IMR-90 (cell line): ENCODE results near the gene TMEM256. TPM values are rescaled to one million over a fixed set of nuclear protein-coding genes. Genes with fewer than 3 reads are reported as not detected.

Experiments
- ATAC-seq: fragments of 200-7000 bp; cut with Tn5 transposase; 2 replicates; pipeline ENCODE4 v1.9.1; 2020; ENCODE audit warnings: low read depth, mild to moderate bottlenecking, moderate library complexity
- BruUV-seq: library from RNA; stranded (reverse); fragments of 400-500 nt; replicated peaks from 2 replicates; lab custom pipeline; 2021; lab: Mats Ljungman, UMichigan
- CTCF ChIA-PET: fragments of 300-600 bp; formaldehyde crosslinking; extraction: SDS; loops from one replicate; lab custom pipeline; 2021; ENCODE audit warnings: antibody characterized with exemption; lab: Yijun Ruan, JAX
- POLR2A ChIA-PET: fragments of 300-600 bp; sonication (Branson Sonifier 250); formaldehyde crosslinking; loops from one replicate; lab custom pipeline; 2022; ENCODE audit warnings: antibody characterized with exemption; ENCODE audit not compliant: unreplicated experiment; lab: Charles Lee
- DNase-seq: peaks from one replicate; pipeline ENCODE4 v3.0.0; 2013
- H2AFZ ChIP-seq: replicated peaks from 2 replicates; pipeline ENCODE3; 2013; ENCODE audit warnings: low read length, mild to moderate bottlenecking; ENCODE audit not compliant: poor library complexity
- H2AK5ac ChIP-seq: 2 replicates; pipeline ENCODE4 v1.6.1; 2013; ENCODE audit warnings: low read depth, low read length, inconsistent platforms
- H2AK9ac ChIP-seq: replicated peaks from 2 replicates; pipeline ENCODE3; 2013; ENCODE audit warnings: mild to moderate bottlenecking, low read depth, low read length, moderate library complexity; ENCODE audit not compliant: poor library complexity
- H2BK120ac ChIP-seq: 2 replicates; pipeline ENCODE4 v1.6.1; 2013; ENCODE audit warnings: low read depth, low read length, inconsistent platforms
- H2BK15ac ChIP-seq: 3 replicates; pipeline ENCODE4 v1.6.1; 2013; ENCODE audit warnings: low read depth, low read length, inconsistent platforms
- H2BK20ac ChIP-seq: 2 replicates; pipeline ENCODE4 v1.6.1; 2013; ENCODE audit warnings: low read depth, mild to moderate bottlenecking, inconsistent platforms, low read length, moderate library complexity
- H2BK5ac ChIP-seq: 2 replicates; pipeline ENCODE4 v1.6.1; 2013; ENCODE audit warnings: mild to moderate bottlenecking, low read depth, low read length, inconsistent platforms; ENCODE audit not compliant: poor library complexity, severe bottlenecking
- H3K14ac ChIP-seq: replicated peaks from 2 replicates; pipeline ENCODE4 v1.6.1; 2013; ENCODE audit warnings: low read depth, low read length, inconsistent platforms
- H3K18ac ChIP-seq: 2 replicates; pipeline ENCODE4 v1.6.1; 2013; ENCODE audit warnings: low read depth, low read length, control low read depth
- H3K23ac ChIP-seq: 2 replicates; pipeline ENCODE4 v1.6.1; 2013; ENCODE audit warnings: low read depth, low read length, inconsistent platforms
- H3K27ac ChIP-seq: 2 replicates; pipeline ENCODE4 v1.5.1; 2013; ENCODE audit warnings: mild to moderate bottlenecking, control low read depth, low read length; ENCODE audit not compliant: insufficient read depth
- H3K27me3 ChIP-seq: 2 replicates; pipeline ENCODE4 v1.6.1; 2013; ENCODE audit warnings: low read length; ENCODE audit not compliant: control insufficient read depth, insufficient read depth
- H3K36me3 ChIP-seq: 2 replicates; pipeline ENCODE4 v1.6.1; 2013; ENCODE audit warnings: low read length, mixed read lengths; ENCODE audit not compliant: control insufficient read depth, insufficient read depth
- H3K4ac ChIP-seq: 2 replicates; pipeline ENCODE4 v1.6.1; 2013; ENCODE audit warnings: low read depth, low read length, inconsistent platforms
- H3K4me1 ChIP-seq: 2 replicates; pipeline ENCODE4 v1.6.1; 2013; ENCODE audit warnings: low read length, mixed read lengths; ENCODE audit not compliant: control insufficient read depth, insufficient read depth
- H3K4me2 ChIP-seq: 2 replicates; pipeline ENCODE4 v1.6.1; 2013; ENCODE audit warnings: low read depth, mild to moderate bottlenecking, control low read depth, low read length, moderate library complexity
- H3K4me3 ChIP-seq: 2 replicates; pipeline ENCODE4 v1.5.1; 2013; ENCODE audit warnings: low read depth, mild to moderate bottlenecking, control low read depth, low read length, moderate library complexity; ENCODE audit not compliant: insufficient read depth
- H3K56ac ChIP-seq: 2 replicates; pipeline ENCODE4 v1.6.1; 2013; ENCODE audit warnings: low read length, inconsistent platforms; ENCODE audit not compliant: insufficient read depth; ENCODE audit errors: extremely low read depth
- H3K79me1 ChIP-seq, 2 experiments: 2 replicates each; pipeline ENCODE4 v1.6.1; 2013; ENCODE audit warnings: low read length in 2 of 2, inconsistent platforms in 1 of 2, low read depth in 1 of 2
- H3K9ac ChIP-seq: 2 replicates; pipeline ENCODE4 v1.6.1; 2013; ENCODE audit warnings: low read depth, low read length, control low read depth
- H3K9me1 ChIP-seq: 2 replicates; pipeline ENCODE4 v1.6.1; 2013; ENCODE audit warnings: low read length, inconsistent platforms; ENCODE audit not compliant: insufficient read depth
- H3K9me3 ChIP-seq: 2 replicates; pipeline ENCODE4 v1.6.1; 2013; ENCODE audit warnings: low read length; ENCODE audit not compliant: control insufficient read depth, insufficient read depth
- H4K20me1 ChIP-seq: 2 replicates; pipeline ENCODE4 v1.6.1; 2013; ENCODE audit warnings: low read length, inconsistent platforms; ENCODE audit not compliant: insufficient read depth
- H4K5ac ChIP-seq: 2 replicates; pipeline ENCODE4 v1.6.1; 2013; ENCODE audit warnings: mild to moderate bottlenecking, low read depth, low read length, control low read depth
- H4K8ac ChIP-seq, 2 experiments: 2 replicates each; pipeline ENCODE4 v1.6.1; 2013; ENCODE audit warnings: low read depth in 2 of 2, low read length in 2 of 2, control low read depth in 1 of 2, inconsistent platforms in 1 of 2
- H4K91ac ChIP-seq: 2 replicates; pipeline ENCODE4 v1.6.1; 2013; ENCODE audit warnings: low read depth, low read length, inconsistent platforms; ENCODE audit not compliant: insufficient read depth
- MAFK ChIP-seq: IDR thresholded peaks from 2 replicates; pipeline ENCODE4 v1.6.1; 2012; ENCODE audit warnings: low read depth, low read length, improper control_type of control experiment
- NFE2L2 ChIP-seq: fragments of 150-350 bp; IDR thresholded peaks from 2 replicates; pipeline ENCODE4 v1.6.1; 2016; ENCODE audit warnings: low read depth, mild to moderate bottlenecking, low read length
- POLR2A ChIP-seq: IDR thresholded peaks from 2 replicates; pipeline ENCODE4 v1.6.1; 2012; ENCODE audit warnings: mild to moderate bottlenecking, low read depth, low read length
- RCOR1 ChIP-seq: IDR thresholded peaks from 2 replicates; pipeline ENCODE4 v1.6.1; 2012; ENCODE audit warnings: mild to moderate bottlenecking, low read length, improper control_type of control experiment; ENCODE audit not compliant: insufficient replicate concordance
- USF2 ChIP-seq: fragments of 150-350 bp; IDR thresholded peaks from 2 replicates; pipeline ENCODE4 v1.6.1; 2017; ENCODE audit warnings: mild to moderate bottlenecking, antibody characterized with exemption, low read length, low read depth
- WGBS, 2 experiments: methylation state at CpG; one replicate each; pipeline versions ENCODE4 v1.1.5 to v1.1.7; 2013; ENCODE audit warnings: missing lambda C conversion rate in 2 of 2; ENCODE audit not compliant: insufficient read length in 1 of 2; ENCODE audit errors: extremely low coverage in 2 of 2; 5-methylcytosine and 5-hydroxymethylcytosine counted together
- dilution Hi-C: fragments of 300-500 bp; cut with HindIII; formaldehyde crosslinking; loops from one replicate; pipeline ENCODE4 v1.14.3; 2018; ENCODE audit warnings: low sequenced_read_pairs; ENCODE audit not compliant: unreplicated experiment
- in situ Hi-C: fragments of 300-500 bp; cut with MboI; formaldehyde crosslinking; loops from 3 replicates; pipeline ENCODE4 v1.14.3; 2019; ENCODE audit warnings: low sequenced_read_pairs, inconsistent platforms, mixed read lengths
- intact Hi-C: fragments of 100-400 bp; cut with micrococcal nuclease; formaldehyde crosslinking; loops from 2 replicates; pipeline ENCODE4 v1.10.0; 2022
- polyA plus RNA-seq, 3 experiments: library from polyadenylated mRNA; depleted of rRNA; stranded (reverse); fragments of >200 nt; gene quantifications; 2 replicates each; pipeline ENCODE4 v1.2.3, GENCODE V29; 2012; ENCODE audit warnings: low replicate concordance in 1 of 3
- total RNA-seq: library from RNA; depleted of rRNA; stranded (reverse); fragments of >200 nt; gene quantifications from 2 replicates; pipeline ENCODE4 v1.2.3, GENCODE V29; 2012

TMEM256 gene
- total and polyA plus RNA-seq, 2 of the 4 experiments (the other 2 are of a cell fraction) = 38.4 to 174 TPM

GRCh38 chr17:7380321-7380720 lies 23.6 kb downstream of the TMEM256 start:
- Histone ChIP-seq H3K4me1 (peaks cover 7% of the 10 kb centered on the region; the same call in 1 of the 2 replicates), H3K27ac (no peak overlapping the region), H3K18ac (no peak overlapping the region), H3K9me1 (peaks cover 2% of the 10 kb centered on the region; the same call in 1 of the 2 replicates), H4K8ac (no peak overlapping the region), H3K9me3 (peaks cover 8% of the 10 kb centered on the region; the same call in 1 of the 2 replicates), H3K9ac (no peak overlapping the region), H3K27me3 (peaks cover 26% of the 10 kb centered on the region), H4K20me1 (no peaks in the 10 kb centered on the region), H3K56ac (no peak overlapping the region), H2BK120ac (no peak overlapping the region), H3K14ac (no peak overlapping the region), H2AK5ac (no peak overlapping the region), H3K4me3 (no peak overlapping the region), H2AK9ac (no peak overlapping the region), H2BK20ac (no peak overlapping the region), H3K23ac (no peak overlapping the region), H3K79me1 (no peaks in the 10 kb centered on the region), H2BK15ac (no peak overlapping the region), H4K91ac (no peak overlapping the region), H3K4me2 (peak overlapping the region; percentile 3), H3K36me3 (no peaks in the 10 kb centered on the region), H3K4ac (no peak overlapping the region), H4K5ac (no peak overlapping the region), H2BK5ac (no peak overlapping the region), H2AFZ (peak overlapping the region; percentile 84)
- CTCF ChIA-PET = no interaction called here
- intact Hi-C loops (no loop called here), dilution Hi-C loops (no loop called here), in situ Hi-C loops (no loop called here)
- POLR2A ChIA-PET = interaction anchor here (0.6 kb wide), 1 partner anchor 13 kb away, joined by 4 read pairs; no protein-coding TSS in a partner anchor
- DNase-seq = peak; percentile 47
- no peak for TF ChIP-seq USF2
- TF ChIP-seq POLR2A = 0 out of 2 replicates have a peak, but pooled peaks have one; percentile 5
- TF ChIP-seq RCOR1 = no peak
- no peak for TF ChIP-seq MAFK
- no peak for TF ChIP-seq NFE2L2
- 19% methylated on average over 3 of the region's 7 CpGs; no CpG with 5 or more reads in 1 of the 2 experiments for WGBS, 2 experiments
- no TSS peak for BruUV-seq
- peak; percentile 44 for ATAC-seq
